Measurements from ENCODE around the gene POMGNT1.

- TF ChIP-seq ZBTB49 (tag by site-specific recombination; IDR thresholded peaks at IDR 0.05; ENCODE audit: low read depth) (no peak), HOXA7 (CRISPR knock-in tag; IDR thresholded peaks at IDR 0.05; ENCODE audit: borderline replicate concordance) (no peak), WT1 (tag by site-specific recombination; IDR thresholded peaks at IDR 0.05) (no peak), ZNF530 (tag by site-specific recombination; IDR thresholded peaks at IDR 0.05; ENCODE audit: low read depth) (no peak), CTCF (tag by site-specific recombination; IDR thresholded peaks at IDR 0.05) (no peak), KLF9 (tag by site-specific recombination; IDR thresholded peaks at IDR 0.05; ENCODE audit: low read depth) (no peak)
Measured at GRCh38 chr1:46181343-46182260, 16.6 kb downstream of the POMGNT1 start.
